OCI-LY7 (cell line): ENCODE data around the gene EVA1C. TPM values are rescaled to one million over a fixed set of nuclear protein-coding genes. Genes with fewer than 3 reads are reported as not detected.

Experiments used
- BruUV-seq: library from RNA; stranded (reverse); fragments of 400-500 nt; replicated peaks from 2 replicates; lab custom pipeline; 2021; lab: Mats Ljungman, UMichigan
- CTCF ChIA-PET: fragments of 300-600 bp; sonication (Branson Sonifier 250); formaldehyde crosslinking; loops from one replicate; lab custom pipeline; 2022; ENCODE audit warnings: antibody characterized with exemption; ENCODE audit not compliant: unreplicated experiment; lab: Charles Lee
- POLR2A ChIA-PET: fragments of 300-600 bp; sonication (Branson Sonifier 250); formaldehyde crosslinking; loops from one replicate; lab custom pipeline; 2022; ENCODE audit warnings: antibody characterized with exemption; lab: Charles Lee
- DNase-seq: peaks from one replicate; pipeline ENCODE4 v3.0.0-alpha.2; 2015; ENCODE audit warnings: low spot score
- H2AFZ ChIP-seq: fragments of 200-600 bp; sonication (generic), shearing (Covaris generic); 2 replicates; pipeline ENCODE4 v1.6.1; 2014; ENCODE audit warnings: mild to moderate bottlenecking, antibody characterized with exemption, low read length, moderate library complexity
- H3K27ac ChIP-seq: fragments of 200-600 bp; sonication (generic); 2 replicates; pipeline ENCODE4 v1.5.1; 2014; ENCODE audit warnings: mixed run types, low read depth, mild to moderate bottlenecking, moderate library complexity, low read length, inconsistent platforms; ENCODE audit not compliant: poor library complexity, severe bottlenecking
- H3K36me3 ChIP-seq: fragments of 200-600 bp; sonication (generic); 2 replicates; pipeline ENCODE4 v1.6.1; 2014; ENCODE audit warnings: mild to moderate bottlenecking, antibody characterized with exemption, low read length, moderate library complexity, mixed read lengths; ENCODE audit not compliant: insufficient read depth
- H3K4me1 ChIP-seq: fragments of 200-600 bp; sonication (generic); 2 replicates; pipeline ENCODE4 v1.5.1; 2014; ENCODE audit warnings: mild to moderate bottlenecking, low read length; ENCODE audit not compliant: insufficient read depth, poor library complexity, severe bottlenecking
- H3K4me2 ChIP-seq: fragments of 200-600 bp; sonication (generic); 2 replicates; pipeline ENCODE4 v1.6.1; 2014; ENCODE audit warnings: mild to moderate bottlenecking, low read length
- H3K4me3 ChIP-seq: fragments of 200-600 bp; sonication (generic); 2 replicates; pipeline ENCODE4 v1.5.1; 2014; ENCODE audit warnings: mild to moderate bottlenecking, low read depth, low read length; ENCODE audit not compliant: poor library complexity, severe bottlenecking
- H3K79me2 ChIP-seq: fragments of 200-600 bp; sonication (generic); 2 replicates; pipeline ENCODE4 v1.6.1; 2016; ENCODE audit warnings: low read depth, mild to moderate bottlenecking, low read length, moderate library complexity, mixed read lengths; ENCODE audit not compliant: insufficient read depth
- H3K9me2 ChIP-seq: fragments of 200-600 bp; sonication (generic); 2 replicates; pipeline ENCODE4 v1.6.1; 2016; ENCODE audit warnings: mild to moderate bottlenecking, low read length, mixed read lengths; ENCODE audit not compliant: insufficient read depth
- H3K9me3 ChIP-seq: fragments of 200-600 bp; sonication (generic); 2 replicates; pipeline ENCODE4 v1.6.1; 2014; ENCODE audit warnings: mild to moderate bottlenecking, mixed run types, low read length, mixed read lengths
- H4K20me1 ChIP-seq: fragments of 200-600 bp; sonication (generic); 2 replicates; pipeline ENCODE4 v1.6.1; 2014; ENCODE audit warnings: mild to moderate bottlenecking, antibody characterized with exemption, low read length, moderate library complexity, mixed read lengths; ENCODE audit not compliant: insufficient read depth
- EZH2phosphoT487 ChIP-seq: fragments of 200-600 bp; sonication (generic); IDR thresholded peaks from 2 replicates; pipeline ENCODE4 v1.6.1; 2018; ENCODE audit warnings: low read depth, borderline replicate concordance, mild to moderate bottlenecking, mixed run types, antibody characterized with exemption, low read length, moderate library complexity, mixed read lengths
- intact Hi-C: fragments of 100-400 bp; cut with micrococcal nuclease; formaldehyde crosslinking; loops from one replicate; pipeline ENCODE4 v1.10.0; 2022; ENCODE audit not compliant: unreplicated experiment
- total RNA-seq, 2 experiments: library from RNA; depleted of rRNA in 1 of 2; stranded (reverse); fragments of >200 nt in 1 of 2; shearing (Covaris generic) in 1 of 2; gene quantifications; 2 replicates each; pipeline ENCODE4 v1.2.3, GENCODE V29; 2014 to 2022
- TF ChIP-seq, protein P1 (sequence below): fragments of 200-600 bp; sonication (generic); conservative IDR thresholded peaks from 2 replicates; pipeline ENCODE4 v1.5.1; 2014; ENCODE audit warnings: mild to moderate bottlenecking, antibody characterized with exemption, low read length, moderate library complexity, mixed read lengths

Gene EVA1C
- total RNA-seq, 2 experiments from 2014 or later: not detected

DNA sequence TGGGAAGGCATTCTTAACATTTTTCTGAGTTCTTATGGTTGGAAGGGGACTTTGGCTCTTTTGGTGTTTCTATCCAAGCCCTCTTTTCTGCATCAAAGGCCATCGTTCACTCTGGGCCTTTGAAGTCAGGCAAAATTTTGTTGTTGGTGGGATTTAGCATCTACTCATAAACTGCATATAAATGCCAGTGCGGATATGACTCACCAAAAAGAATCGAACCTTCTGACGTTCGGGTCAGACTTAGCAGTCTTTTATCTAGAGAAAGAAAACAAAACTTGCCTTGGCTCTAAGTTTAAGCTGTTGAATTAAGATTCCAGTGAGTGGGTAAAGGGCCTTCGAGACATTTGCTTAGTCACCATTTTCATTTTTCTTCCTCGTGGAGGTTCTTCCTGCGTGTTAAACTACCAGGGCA lies 51.4 kb downstream of the EVA1C start:
- POLR2A ChIA-PET: interaction anchor here (0.7 kb wide), 2 partner anchors 24 to 48 kb away, joined by 3 to 4 read pairs; no protein-coding TSS in a partner anchor
- no peak overlapping the region for H2AFZ ChIP-seq
- intact Hi-C loops: no loop called here
- DNase-seq: no peak
- H3K79me2 ChIP-seq: no peaks in the 10 kb centered on the region
- no peak overlapping the region for H3K4me3 ChIP-seq
- no peaks in the 10 kb centered on the region for H4K20me1 ChIP-seq
- no peaks in the 10 kb centered on the region for H3K9me2 ChIP-seq
- H3K27ac ChIP-seq: no peak overlapping the region
- no peaks in the 10 kb centered on the region for H3K36me3 ChIP-seq
- CTCF ChIA-PET: no interaction called here
- BruUV-seq: no TSS peak
- no peaks in the 10 kb centered on the region for H3K9me3 ChIP-seq
- TF ChIP-seq, protein P1, sequence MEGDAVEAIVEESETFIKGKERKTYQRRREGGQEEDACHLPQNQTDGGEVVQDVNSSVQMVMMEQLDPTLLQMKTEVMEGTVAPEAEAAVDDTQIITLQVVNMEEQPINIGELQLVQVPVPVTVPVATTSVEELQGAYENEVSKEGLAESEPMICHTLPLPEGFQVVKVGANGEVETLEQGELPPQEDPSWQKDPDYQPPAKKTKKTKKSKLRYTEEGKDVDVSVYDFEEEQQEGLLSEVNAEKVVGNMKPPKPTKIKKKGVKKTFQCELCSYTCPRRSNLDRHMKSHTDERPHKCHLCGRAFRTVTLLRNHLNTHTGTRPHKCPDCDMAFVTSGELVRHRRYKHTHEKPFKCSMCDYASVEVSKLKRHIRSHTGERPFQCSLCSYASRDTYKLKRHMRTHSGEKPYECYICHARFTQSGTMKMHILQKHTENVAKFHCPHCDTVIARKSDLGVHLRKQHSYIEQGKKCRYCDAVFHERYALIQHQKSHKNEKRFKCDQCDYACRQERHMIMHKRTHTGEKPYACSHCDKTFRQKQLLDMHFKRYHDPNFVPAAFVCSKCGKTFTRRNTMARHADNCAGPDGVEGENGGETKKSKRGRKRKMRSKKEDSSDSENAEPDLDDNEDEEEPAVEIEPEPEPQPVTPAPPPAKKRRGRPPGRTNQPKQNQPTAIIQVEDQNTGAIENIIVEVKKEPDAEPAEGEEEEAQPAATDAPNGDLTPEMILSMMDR: no peak
- no peak for TF ChIP-seq EZH2phosphoT487
- H3K4me2 ChIP-seq: no peak overlapping the region
- no peaks in the 10 kb centered on the region for H3K4me1 ChIP-seq

DNA sequence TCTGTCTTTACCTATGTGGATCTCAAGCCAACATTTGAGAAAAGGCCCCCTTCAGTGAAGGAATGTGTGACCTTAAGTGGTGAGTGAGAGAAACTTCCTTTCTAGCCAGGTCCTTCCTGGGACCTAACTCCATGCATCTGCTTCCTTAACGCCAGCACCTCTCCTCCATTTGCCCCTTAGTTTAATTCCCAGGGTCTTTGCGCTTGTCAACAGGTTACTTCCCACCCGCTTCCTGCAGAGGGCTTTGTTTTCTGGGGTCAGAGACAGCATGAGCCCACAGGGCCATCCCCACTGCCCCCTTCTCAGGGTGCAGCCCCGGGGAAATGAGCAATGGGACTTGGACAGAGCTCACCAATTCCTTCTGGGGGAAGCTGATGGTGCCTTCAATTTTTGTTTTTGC lies 54.8 kb downstream of the EVA1C start:
- H2AFZ ChIP-seq: no peak overlapping the region
- BruUV-seq: no TSS peak
- ChIA-PET POLR2A (no interaction called here), CTCF (no interaction called here)
- intact Hi-C loops: no loop called here
- H3K4me3 ChIP-seq: no peak overlapping the region
- H3K4me1 ChIP-seq: no peaks in the 10 kb centered on the region
- H3K27ac ChIP-seq: no peak overlapping the region
- no peaks in the 10 kb centered on the region for H4K20me1 ChIP-seq
- no peaks in the 10 kb centered on the region for H3K9me2 ChIP-seq
- DNase-seq: no peak
- H3K79me2 ChIP-seq: no peaks in the 10 kb centered on the region
- TF ChIP-seq, protein P1: no peak
- no peak for TF ChIP-seq EZH2phosphoT487
- no peak overlapping the region for H3K4me2 ChIP-seq
- H3K36me3 ChIP-seq: no peaks in the 10 kb centered on the region
- no peaks in the 10 kb centered on the region for H3K9me3 ChIP-seq

DNA sequence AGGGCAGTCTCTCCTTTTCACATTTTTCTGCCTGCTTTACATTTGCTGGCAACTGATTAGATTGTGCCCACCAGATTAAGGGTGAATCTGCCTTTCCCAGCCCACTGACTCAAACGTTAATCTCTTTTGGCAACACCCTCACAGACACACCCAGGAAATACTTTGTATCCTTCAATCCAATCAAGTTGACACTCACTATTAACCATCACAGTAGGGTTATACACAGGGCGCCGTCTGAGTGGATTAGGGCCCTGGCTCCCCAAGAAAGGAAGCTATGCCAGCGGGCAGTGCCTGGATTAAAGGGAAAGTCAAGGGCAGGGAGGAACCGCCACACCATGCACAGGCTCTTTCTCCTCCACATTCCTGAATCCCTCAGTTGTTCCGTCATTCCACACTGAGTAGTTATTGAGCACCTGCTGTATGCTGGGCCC lies 56.2 kb downstream of the EVA1C start:
- intact Hi-C loops: no loop called here
- Histone ChIP-seq H3K4me3 (no peak overlapping the region), H3K27ac (no peak overlapping the region), H3K4me1 (no peaks in the 10 kb centered on the region), H2AFZ (no peak overlapping the region), H3K9me2 (no peaks in the 10 kb centered on the region), H3K36me3 (no peaks in the 10 kb centered on the region), H3K4me2 (no peak overlapping the region), H3K79me2 (no peaks in the 10 kb centered on the region), H4K20me1 (no peaks in the 10 kb centered on the region), H3K9me3 (no peaks in the 10 kb centered on the region)
- no peak for TF ChIP-seq EZH2phosphoT487
- TF ChIP-seq, protein P1: no peak
- no TSS peak for BruUV-seq
- no peak for DNase-seq
- ChIA-PET POLR2A (no interaction called here), CTCF (no interaction called here)
